SK-N-SH (cell line): Measurements from ENCODE around the gene MEF2D. TPM values are rescaled to one million over a fixed set of nuclear protein-coding genes. Genes with fewer than 3 reads are reported as not detected.
A peak's percentile ranks its signal among the peaks of the same experiment; 100 is the strongest.

ENCODE experiments used
- CHD2 ChIP-seq: fragments of 150-350 bp; IDR thresholded peaks from 2 replicates; pipeline ENCODE4 v1.6.1; 2018; ENCODE audit warnings: low read length; ENCODE audit not compliant: partially characterized antibody
- CTCF ChIP-seq: fragments of 200-600 bp; sonication (generic); IDR thresholded peaks from 2 replicates; pipeline ENCODE4 v1.6.1; 2017; ENCODE audit warnings: antibody characterized with exemption, mild to moderate bottlenecking, moderate library complexity
- ELF1 ChIP-seq: IDR thresholded peaks from 2 replicates; pipeline ENCODE4 v1.4.0; 2012
- EP300 ChIP-seq, 2 experiments: IDR thresholded peaks; 2 replicates each; pipeline versions ENCODE4 v1.4.0 to v1.6.1; 2012; ENCODE audit warnings: borderline replicate concordance in 1 of 2, low read depth in 1 of 2, low read length in 1 of 2
- FOSL2 ChIP-seq: IDR thresholded peaks from 2 replicates; pipeline ENCODE4 v1.4.0; 2012; ENCODE audit warnings: low read depth, mild to moderate bottlenecking, moderate library complexity, borderline replicate concordance
- FOXJ3 ChIP-seq: sonication (generic); formaldehyde crosslinking; IDR thresholded peaks from 2 replicates; pipeline ENCODE4 v1.5.1; 2020; ENCODE audit warnings: mild to moderate bottlenecking, missing genetic modification reagents
- FOXM1 ChIP-seq: IDR thresholded peaks from 2 replicates; pipeline ENCODE4 v1.4.0; 2012; ENCODE audit warnings: low read depth, mild to moderate bottlenecking
- GATA2 ChIP-seq: sonication (generic); formaldehyde crosslinking; IDR thresholded peaks from 2 replicates; pipeline ENCODE4 v1.5.0; 2020; ENCODE audit warnings: mild to moderate bottlenecking, missing genetic modification reagents
- IRF3 ChIP-seq: fragments of 150-350 bp; IDR thresholded peaks from 2 replicates; pipeline ENCODE4 v1.6.1; 2016; ENCODE audit warnings: mild to moderate bottlenecking, low read depth, low read length
- MAX ChIP-seq: IDR thresholded peaks from 2 replicates; pipeline ENCODE4 v1.4.0; 2012; ENCODE audit warnings: low read depth
- MXI1 ChIP-seq: IDR thresholded peaks from 2 replicates; pipeline ENCODE4 v1.6.1; 2012; ENCODE audit warnings: mild to moderate bottlenecking, low read depth, low read length, improper control_type of control experiment
- NFIC ChIP-seq: IDR thresholded peaks from 2 replicates; pipeline ENCODE4 v1.4.0; 2012; ENCODE audit warnings: borderline replicate concordance
- NRF1 ChIP-seq: IDR thresholded peaks from 2 replicates; pipeline ENCODE4 v1.6.1; 2012; ENCODE audit warnings: low read depth, mild to moderate bottlenecking, low read length
- RCOR1 ChIP-seq: fragments of 150-350 bp; IDR thresholded peaks from 2 replicates; pipeline ENCODE4 v1.6.1; 2017; ENCODE audit warnings: antibody characterized with exemption, low read length
- RFX5 ChIP-seq: IDR thresholded peaks from 2 replicates; pipeline ENCODE4 v1.6.1; 2012; ENCODE audit warnings: mild to moderate bottlenecking, improper control_type of control experiment, low read length
- RXRA ChIP-seq: IDR thresholded peaks from 2 replicates; pipeline ENCODE4 v1.4.0; 2012; ENCODE audit warnings: low read depth, mild to moderate bottlenecking, borderline replicate concordance
- SIN3A ChIP-seq: IDR thresholded peaks from 2 replicates; pipeline ENCODE4 v1.6.1; 2012; ENCODE audit warnings: low read depth, mild to moderate bottlenecking, low read length, moderate library complexity, borderline replicate concordance
- TAF1 ChIP-seq: IDR thresholded peaks from 2 replicates; pipeline ENCODE4 v1.6.1; 2012; ENCODE audit warnings: low read depth, mild to moderate bottlenecking, low read length, moderate library complexity, borderline replicate concordance
- TEAD4 ChIP-seq: IDR thresholded peaks from 2 replicates; pipeline ENCODE4 v1.4.0; 2012; ENCODE audit warnings: mild to moderate bottlenecking, borderline replicate concordance; ENCODE audit not compliant: insufficient read depth
- USF1 ChIP-seq: IDR thresholded peaks from 2 replicates; pipeline ENCODE4 v1.4.0; 2012; ENCODE audit warnings: low read depth, borderline replicate concordance
- USF2 ChIP-seq: fragments of 150-350 bp; IDR thresholded peaks from 2 replicates; pipeline ENCODE4 v1.6.1; 2017; ENCODE audit warnings: antibody characterized with exemption, low read length, low read depth, borderline replicate concordance
- polyA plus RNA-seq, 3 experiments: library from polyadenylated mRNA; depleted of rRNA; stranded (reverse); fragments of >200 nt; gene quantifications; 2 replicates each; pipeline ENCODE4 v1.2.3, GENCODE V29; 2012

The MEF2D gene
- polyA plus RNA-seq, 1 of the 3 experiments (the other 2 are of a cell fraction), result 14.3 TPM

GRCh38 chr1:156502894-156503697, 2.5 kb upstream of the MEF2D start (continued):
- TF ChIP-seq TEAD4 (peak; percentile 51; the same call in 1 of the 2 replicates), RCOR1 (no peak), USF2 (no peak), GATA2 (no peak), FOXM1 (no peak), EP300 (IDR thresholded peaks at IDR 0.05; ENCODE audit: borderline replicate concordance in 1 of 2, low read depth in 1 of 2, low read length in 1 of 2) (peak in 1 of 2 experiments; percentile 45; a peak in 1 of 4 replicates), MAX (peak; percentile 88), NRF1 (no peak), USF1 (no peak), FOXJ3 (CRISPR knock-in tag) (no peak), RXRA (no peak), SIN3A (no peak; the same call in 1 of the 2 replicates), ELF1 (peak; percentile 94), CHD2 (no peak), RFX5 (no peak), TAF1 (0 out of 2 replicates have a peak, but pooled peaks have one; percentile 8), CTCF (no peak), MXI1 (no peak), FOSL2 (peak; percentile 79; the same call in 1 of the 2 replicates), NFIC (peak; percentile 30; the same call in 1 of the 2 replicates), IRF3 (no peak)
- TF ChIP-seq, all 33 proteins: peak for 12
